Activated gamma-delta T cell treated with anti-CD3 and anti-CD28 coated beads, Interleukin-2, amount 50 U/mL, for 16 hours (primary cell): Measurements from ENCODE around the gene NPIPA3.
"Not testable (repeated sequence)": the region's sequence is repeated elsewhere in the genome, so short reads cannot be mapped to it uniquely, and the experiment has no call there.

Source experiments
- DNase-seq: peaks from one replicate; pipeline ENCODE4 v3.0.0-alpha.2; 2020; ENCODE audit warnings: low read depth

Gene NPIPA3

DNA sequence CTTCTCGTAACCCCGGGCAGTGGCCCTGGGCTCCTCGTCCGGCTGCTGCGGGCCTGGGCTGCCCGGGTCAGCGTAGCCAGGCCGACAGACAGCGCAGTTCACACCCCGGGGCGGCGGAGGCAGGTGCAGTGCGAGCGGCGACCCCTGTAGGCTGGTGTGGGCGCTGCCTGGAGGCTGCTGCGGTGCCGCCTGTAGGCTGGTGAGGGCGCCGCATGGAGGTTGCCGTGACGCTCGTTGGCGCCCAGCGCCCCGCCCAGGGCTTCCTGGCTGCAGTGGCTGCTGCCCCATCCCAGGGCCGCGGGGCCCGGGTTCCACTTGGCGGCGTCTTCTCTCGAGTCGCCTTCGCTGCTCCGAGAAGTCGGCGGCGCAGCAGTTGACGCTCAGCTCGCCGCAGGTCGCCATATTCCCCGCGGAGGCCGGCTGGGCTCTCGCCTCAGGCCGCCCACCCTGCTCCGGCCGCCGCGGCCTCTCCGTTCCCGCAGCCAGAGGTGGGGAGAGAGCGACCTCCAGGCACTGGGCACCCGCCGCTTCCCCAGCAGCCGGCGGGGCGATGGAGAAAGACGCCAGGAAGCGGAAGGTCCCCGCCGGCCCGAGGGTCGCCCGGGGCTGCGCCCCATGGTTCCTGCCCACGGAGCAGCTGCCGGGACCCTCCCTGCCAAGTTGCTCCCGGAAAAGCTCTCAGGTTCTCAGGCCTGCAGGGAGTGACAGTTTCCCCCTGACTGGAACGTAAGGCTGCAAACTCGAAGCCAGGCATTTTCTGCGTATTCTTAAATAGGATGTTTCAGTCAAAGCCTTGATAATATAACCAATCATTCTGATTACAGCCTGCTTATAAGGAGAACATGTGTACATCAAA lies at the start of gene NPIPA3:
NPIPA3 (plus strand) TSS at position 256 of the 856 bp plus-strand sequence. CDS start 5,533 bp downstream, outside the sequence.
- DNase-seq = not testable (repeated sequence)

DNA sequence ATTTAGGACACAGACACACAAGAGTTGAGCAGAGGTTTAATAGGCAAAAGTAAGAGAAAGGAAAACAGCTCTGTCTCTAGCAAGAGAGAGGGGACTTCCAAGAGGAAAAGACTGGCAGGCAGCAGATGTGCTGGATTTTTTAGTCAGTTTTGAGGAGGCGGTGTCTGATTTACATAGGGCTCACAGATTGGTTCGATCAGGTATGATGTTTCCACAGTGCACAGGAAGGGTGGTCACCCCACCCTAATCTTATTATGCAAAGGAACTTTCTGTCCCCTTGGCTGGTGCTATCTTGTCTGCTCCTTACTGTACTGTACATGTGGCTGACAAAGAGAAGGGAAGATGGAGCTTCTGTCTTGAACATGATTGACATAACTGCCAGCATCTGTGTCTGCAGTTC lies 45.1 kb upstream of the NPIPA3 start:
- no peak for DNase-seq

DNA sequence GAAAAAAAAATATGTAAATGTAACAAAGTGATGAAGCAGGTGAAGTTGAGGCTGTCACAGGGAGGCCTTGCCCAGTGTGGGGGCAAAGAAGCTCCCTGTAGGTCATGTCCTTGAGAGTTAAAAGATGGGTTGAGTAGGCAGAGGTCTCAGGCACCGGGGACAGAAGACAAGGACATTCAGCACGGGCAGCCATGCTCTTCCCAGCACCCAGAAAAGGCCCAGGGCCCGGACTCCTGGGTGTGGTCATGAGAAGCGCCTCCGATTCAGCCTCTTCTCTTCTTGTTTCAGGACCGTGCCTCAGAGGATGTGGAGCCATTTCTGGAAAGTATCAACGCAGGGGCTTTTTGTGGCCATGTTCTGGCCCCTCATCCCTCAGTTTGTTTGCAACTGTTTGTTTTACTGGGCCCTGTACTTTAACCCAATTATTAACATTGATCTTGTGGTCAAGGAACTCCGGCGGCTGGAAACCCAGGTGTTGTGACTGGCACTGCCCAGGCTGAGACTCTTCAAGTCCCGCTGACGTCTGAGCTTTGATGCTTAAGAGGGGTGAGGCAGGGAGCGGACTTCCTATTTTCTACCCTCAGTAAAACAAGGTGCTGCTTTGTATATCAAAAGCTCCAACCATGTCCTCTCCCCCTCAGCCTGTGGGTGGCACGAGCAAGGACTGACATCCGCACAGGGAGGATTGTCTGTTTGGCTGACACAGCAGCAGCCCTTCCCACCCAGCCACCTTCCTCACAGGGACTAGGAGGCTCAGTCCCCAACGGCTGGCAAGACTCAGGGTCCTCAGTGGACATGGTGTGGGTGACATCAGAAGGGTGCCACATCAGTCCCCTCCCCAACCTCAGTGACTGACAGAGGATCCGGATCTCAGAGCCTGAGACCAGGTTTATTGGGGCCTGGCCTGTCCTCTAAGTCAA lies 35.6 kb upstream of the NPIPA3 start:
- no peak for DNase-seq

- DNase-seq = no peak
Measured at GRCh38 chr16:14668556-14669223, 34.5 kb upstream of the NPIPA3 start.

- no peak for DNase-seq
Measured at GRCh38 chr16:14669776-14670175, 33.4 kb upstream of the NPIPA3 start.

DNA sequence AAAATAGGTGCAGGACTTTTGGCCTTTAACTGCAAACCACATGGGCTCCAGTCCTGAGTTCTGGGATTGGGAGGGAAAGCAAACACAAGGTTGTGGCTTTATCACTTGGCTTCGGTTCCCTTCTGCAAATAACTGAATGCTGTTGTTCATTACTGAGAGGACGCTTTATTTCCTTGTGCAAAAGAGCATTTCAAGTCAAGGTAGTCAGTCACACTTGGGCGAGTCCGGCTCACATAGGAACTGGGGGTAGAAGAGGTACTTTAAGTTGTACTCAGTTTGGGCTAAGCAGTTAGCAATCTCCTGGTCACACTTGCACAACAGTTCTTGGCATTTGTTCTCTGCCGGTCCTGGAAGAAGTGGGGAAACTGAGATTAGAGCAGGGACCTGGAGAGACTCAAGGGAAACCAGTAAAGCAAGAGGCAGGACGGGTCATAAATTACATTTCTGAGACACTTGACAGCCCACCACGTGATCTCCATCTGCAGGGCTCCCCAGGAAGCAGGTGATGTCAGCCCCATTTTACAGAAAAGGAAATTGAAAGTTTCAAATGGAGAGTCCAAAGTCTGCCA lies 30.7 kb upstream of the NPIPA3 start:
- DNase-seq = no peak

GRCh38 chr16:14676633-14677032 lies 26.6 kb upstream of the NPIPA3 start:
- DNase-seq = no peak

DNA sequence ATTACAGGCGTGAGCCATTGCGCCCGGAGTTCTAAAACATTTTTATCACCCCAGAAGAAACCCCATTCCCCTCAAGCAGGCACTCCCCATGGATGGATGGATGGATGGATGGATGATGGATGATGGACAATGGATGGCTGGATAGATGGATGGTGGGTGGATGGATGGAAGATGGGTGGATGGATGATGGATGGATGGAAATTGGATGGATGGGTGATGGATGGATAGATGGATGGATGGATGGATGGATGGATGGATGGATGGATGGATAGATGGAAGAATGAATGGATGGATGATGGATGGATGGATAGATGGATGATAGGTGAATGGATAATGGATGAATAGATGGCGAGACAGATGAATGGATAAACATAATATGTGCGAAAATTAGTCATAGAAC lies 25.6 kb upstream of the NPIPA3 start:
- DNase-seq = no peak

GRCh38 chr16:14678748-14679497 lies 24.3 kb upstream of the NPIPA3 start:
- DNase-seq = no peak

DNA sequence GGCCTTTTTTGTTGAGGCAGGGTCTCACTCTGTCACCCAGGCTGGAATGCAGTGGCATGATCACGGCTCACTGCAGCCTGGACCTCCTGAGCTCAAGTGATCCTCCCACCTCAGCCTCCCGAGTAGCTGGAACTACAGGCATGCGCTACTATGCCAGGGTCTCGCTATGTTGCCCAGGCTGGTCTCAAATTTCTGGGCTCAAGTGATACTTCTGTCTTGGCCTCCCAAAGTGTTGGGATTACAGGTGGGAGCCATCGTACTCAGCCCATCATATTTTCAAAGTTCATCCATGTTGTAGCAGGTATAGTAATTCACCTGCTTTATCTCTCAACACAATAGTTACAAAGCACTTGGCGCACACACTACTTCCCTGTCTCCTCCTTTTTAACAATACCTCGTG lies 22.8 kb upstream of the NPIPA3 start:
- DNase-seq = not testable (repeated sequence)

DNA sequence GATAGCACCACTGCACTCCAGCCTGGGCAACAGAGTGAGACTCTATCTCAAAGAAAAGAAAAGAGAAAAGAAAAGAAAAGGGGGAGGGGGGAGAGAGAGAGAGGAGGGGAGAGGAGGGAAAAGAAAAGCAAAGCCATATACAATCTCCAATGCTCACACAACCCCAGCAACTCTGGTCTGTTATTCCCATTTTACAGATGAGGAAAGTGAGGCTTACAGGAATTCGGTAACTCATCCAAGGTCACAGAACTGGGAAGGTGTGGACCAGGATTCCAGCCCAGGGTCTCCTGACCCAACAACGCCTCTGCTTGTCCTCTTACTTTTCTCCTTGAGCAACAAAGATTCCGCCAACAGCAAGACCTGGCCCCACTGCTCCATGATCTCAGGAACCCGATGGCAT lies 22.1 kb upstream of the NPIPA3 start:
- no peak for DNase-seq

DNA sequence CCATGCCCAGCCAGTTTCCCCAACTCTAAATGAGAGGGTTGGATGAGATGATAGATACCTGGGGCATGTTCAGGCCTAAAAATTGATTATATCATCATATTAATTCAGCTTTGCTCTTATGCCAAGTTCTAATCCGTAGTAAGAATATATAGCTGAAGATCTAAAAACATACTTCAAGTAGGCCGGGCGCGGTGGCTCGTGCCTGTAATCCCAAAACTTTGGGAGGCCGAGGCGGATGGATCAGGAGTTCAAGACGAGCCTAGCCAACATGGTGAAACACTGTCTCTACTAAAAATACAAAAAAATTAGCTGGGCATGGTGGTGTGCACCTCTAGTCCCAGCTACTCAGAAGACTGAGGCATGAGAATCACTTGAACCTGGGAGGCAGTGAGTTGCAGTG lies 21.1 kb upstream of the NPIPA3 start:
- DNase-seq = no peak

DNA sequence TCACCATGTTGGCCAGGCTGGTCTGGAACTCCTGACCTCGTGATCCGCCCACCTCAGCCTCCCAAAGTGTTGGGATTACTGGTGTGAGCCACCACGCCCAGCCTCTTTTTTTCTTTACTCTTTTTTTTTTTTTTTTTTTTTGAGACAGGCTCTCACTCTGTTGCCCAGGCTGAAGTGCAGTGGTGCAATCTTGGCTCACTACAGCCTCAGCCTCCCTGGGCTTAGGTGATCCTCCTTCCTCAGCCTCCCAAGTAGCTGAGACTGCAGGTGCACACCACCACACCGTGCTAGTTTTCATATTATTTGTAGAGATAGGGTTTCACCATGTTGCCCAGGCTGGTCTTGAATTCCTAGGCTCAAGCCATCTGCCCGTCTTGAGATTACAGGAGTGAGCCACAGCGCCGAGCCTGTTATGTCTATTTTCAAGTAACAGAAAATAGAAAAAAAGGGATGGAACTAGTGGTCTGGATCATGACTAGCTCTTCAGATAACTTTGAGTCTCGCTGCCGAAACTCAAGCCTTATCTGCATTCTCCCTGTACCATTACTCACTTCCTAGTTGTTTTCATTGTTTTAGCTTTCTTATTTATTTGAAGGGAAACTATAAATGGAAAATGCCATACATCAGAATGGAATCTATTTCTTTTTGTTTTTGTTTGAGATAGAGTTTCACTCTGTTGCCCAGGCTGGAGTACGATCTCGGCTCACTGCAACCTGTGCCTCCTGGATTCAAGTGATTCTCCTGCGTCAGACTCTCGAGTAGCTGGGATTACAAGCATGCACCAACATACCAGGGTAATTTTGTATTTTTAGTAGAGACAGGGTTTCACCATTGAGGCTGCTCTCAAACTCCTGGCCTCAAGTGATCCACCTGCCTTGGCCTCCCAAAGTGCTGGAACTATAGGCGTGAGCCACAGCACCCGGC lies 17.1 kb upstream of the NPIPA3 start:
- DNase-seq = not testable (repeated sequence)

DNA sequence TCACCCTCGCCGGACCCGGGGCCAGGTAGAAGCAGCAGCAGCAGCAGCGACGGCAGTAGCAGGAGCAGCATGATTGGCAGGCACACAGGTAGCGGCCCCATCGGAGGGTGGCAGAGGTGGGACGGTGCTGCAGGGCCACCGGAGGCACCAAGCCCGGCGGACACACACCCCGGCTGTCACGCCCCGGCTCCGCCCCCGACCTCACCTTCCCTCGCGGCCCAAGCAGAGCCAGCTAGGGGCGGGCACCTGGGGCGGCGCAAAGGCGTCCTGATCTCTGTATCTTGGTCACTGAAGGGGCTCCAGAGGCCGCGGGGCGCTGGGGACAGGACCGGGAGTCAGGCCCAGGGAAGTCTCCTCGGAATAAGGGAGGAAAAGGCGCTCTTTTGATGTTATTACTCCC lies 9.1 kb upstream of the NPIPA3 start, which contains the start of gene PLA2G10:
PLA2G10 (minus strand) TSS at position 180 of the 400 bp plus-strand sequence; CDS start at position 101, 79 bp downstream.
- not testable (repeated sequence) for DNase-seq

- not testable (repeated sequence) for DNase-seq
Measured at GRCh38 chr16:14701859-14702258, 1.4 kb upstream of the NPIPA3 start.

- not testable (repeated sequence) for DNase-seq
Measured at GRCh38 chr16:14702672-14703071, 539 bp upstream of the NPIPA3 start.

DNA sequence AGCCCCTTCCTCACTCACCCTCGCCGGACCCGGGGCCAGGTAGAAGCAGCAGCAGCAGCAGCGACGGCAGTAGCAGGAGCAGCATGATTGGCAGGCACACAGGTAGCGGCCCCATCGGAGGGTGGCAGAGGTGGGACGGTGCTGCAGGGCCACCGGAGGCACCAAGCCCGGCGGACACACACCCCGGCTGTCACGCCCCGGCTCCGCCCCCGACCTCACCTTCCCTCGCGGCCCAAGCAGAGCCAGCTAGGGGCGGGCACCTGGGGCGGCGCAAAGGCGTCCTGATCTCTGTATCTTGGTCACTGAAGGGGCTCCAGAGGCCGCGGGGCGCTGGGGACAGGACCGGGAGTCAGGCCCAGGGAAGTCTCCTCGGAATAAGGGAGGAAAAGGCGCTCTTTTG lies 30.0 kb downstream of the NPIPA3 start:
- not testable (repeated sequence) for DNase-seq

DNA sequence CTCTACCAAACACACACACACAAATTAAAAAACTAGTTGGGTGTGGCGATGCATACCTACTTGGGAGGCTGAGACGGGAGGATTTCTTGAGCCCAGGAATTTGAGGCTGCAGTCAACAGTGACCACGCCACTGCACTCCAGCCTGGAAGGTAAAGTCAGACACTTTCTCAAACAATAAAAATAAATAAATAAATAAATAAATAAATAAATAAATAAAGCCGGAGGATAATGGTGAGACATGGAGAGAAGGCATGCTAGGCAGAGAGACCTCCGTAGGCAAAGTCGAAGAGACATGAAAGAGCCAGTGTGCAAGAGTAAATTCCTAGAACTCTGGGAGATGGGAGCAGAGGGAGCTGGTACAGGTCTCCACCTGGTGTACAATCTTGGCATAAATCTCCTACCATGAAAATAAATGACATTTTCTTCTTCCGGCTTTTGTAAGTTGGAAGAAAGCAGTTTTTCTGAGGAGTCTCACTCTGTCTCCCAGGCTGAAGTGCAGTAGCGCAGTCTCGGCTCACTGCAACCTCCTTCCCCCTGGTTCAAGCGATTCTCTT lies 37.7 kb downstream of the NPIPA3 start:
- not testable (repeated sequence) for DNase-seq

DNA sequence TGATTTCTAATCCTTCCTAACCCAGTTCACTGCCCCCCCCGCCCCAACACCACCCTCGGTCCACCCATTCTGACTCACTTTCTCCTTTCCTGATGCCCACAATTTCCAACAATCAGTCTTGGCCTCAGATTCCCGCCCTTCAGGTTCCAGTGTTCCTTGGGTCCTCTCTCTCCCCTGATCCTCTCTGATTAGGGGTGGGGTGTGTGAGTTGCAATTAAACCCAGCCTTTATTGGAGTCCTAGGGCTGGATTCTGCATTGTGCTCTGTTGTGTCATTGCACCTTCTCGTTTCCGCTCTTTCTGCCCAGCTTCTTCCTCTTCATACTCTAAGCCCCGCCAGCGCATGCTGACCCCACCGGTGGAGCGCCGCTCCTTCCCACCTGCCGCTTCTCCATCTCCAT lies 38.6 kb downstream of the NPIPA3 start:
- not testable (repeated sequence) for DNase-seq
